Upper lobe of left lung (tissue), 6 donors: ENCODE results near the gene NCK2. TPM values are rescaled to one million over a fixed set of nuclear protein-coding genes. Genes with fewer than 3 reads are reported as not detected.
"Not testable (repeated sequence)": the region's sequence is repeated elsewhere in the genome, so short reads cannot be mapped to it uniquely, and the experiment has no call there.

Experiments
- ATAC-seq, 2 donors: fragments of 200-7000 bp; cut with Tn5 transposase; one replicate each; pipeline ENCODE4 v1.9.1; 2022; ENCODE audit warnings: mild to moderate bottlenecking in 2 of 2, moderate library complexity in 2 of 2; ENCODE audit not compliant: low FRiP score in 2 of 2
- DNase-seq, 2 donors: peaks; one replicate each; pipeline ENCODE4 v3.0.0-alpha.2; 2019 to 2020
- H3K27ac ChIP-seq, 4 donors: fragments of 200-600 bp; sonication (generic); one replicate each; pipeline ENCODE4 v1.5.1; 2016 to 2019
- H3K27me3 ChIP-seq, 4 donors: fragments of 200-600 bp; sonication (generic); one replicate each; pipeline ENCODE4 v1.5.1; 2017 to 2019
- H3K36me3 ChIP-seq, 4 donors: fragments of 200-600 bp; sonication (generic); one replicate each; pipeline ENCODE4 v1.5.1; 2016 to 2019
- H3K4me1 ChIP-seq, 4 donors: fragments of 200-600 bp; sonication (generic); one replicate each; pipeline ENCODE4 v1.5.1; 2018 to 2019
- H3K4me3 ChIP-seq, 4 donors: fragments of 200-600 bp; sonication (generic); one replicate each; pipeline ENCODE4 v1.5.1; 2017 to 2019; ENCODE audit warnings: mild to moderate bottlenecking in 2 of 4, moderate library complexity in 1 of 4
- H3K9me3 ChIP-seq, 4 donors: fragments of 200-600 bp; sonication (generic); one replicate each; pipeline ENCODE4 v1.5.1; 2018 to 2019
- CTCF ChIP-seq, 6 experiments: fragments of 450-650 bp in 4 of 6; fragments of 200-600 bp in 2 of 6; sonication (generic) in 2 of 6; IDR thresholded peaks; one replicate each; pipeline ENCODE4 v1.5.1; 2016 to 2019; ENCODE audit warnings: antibody characterized with exemption in 6 of 6
- EP300 ChIP-seq, 4 donors: sonication (generic); formaldehyde crosslinking; IDR thresholded peaks; one replicate each; pipeline ENCODE4 v1.5.1; 2017; ENCODE audit warnings: antibody characterized with exemption in 4 of 4, control low read depth in 2 of 4
- POLR2A ChIP-seq, 4 donors: fragments of 450-650 bp; IDR thresholded peaks; one replicate each; pipeline ENCODE4 v1.5.1; 2016 to 2017; ENCODE audit warnings: antibody characterized with exemption in 4 of 4, mild to moderate bottlenecking in 2 of 4
- POLR2AphosphoS5 ChIP-seq, 2 donors: sonication (generic); formaldehyde crosslinking; IDR thresholded peaks; one replicate each; pipeline ENCODE4 v1.5.1; 2017; ENCODE audit warnings: antibody characterized with exemption in 2 of 2
- WGBS, 2 donors: methylation state at CpG; one replicate each; pipeline ENCODE4 v1.1.5; 2017 to 2018; 5-methylcytosine and 5-hydroxymethylcytosine counted together
- total RNA-seq, 6 donors: library from RNA; depleted of rRNA in 4 of 6; stranded (reverse); fragments of >200 nt in 4 of 6; gene quantifications; one replicate each; pipeline versions ENCODE4 v1.1.0 to v1.2.1, GENCODE V29; 2016 to 2021
- donor health status: DM: no; HTN: no; CAD: no; lungs with moderate emphysema.
- donor health status: DM: no; HTN: yes; CAD: no; lungs with severe emphysema.

The NCK2 gene
- total RNA-seq, 6 donors from 2014 or later, result 29.3 to 48.6 (median 37.9) TPM

- DNase-seq (no peak), ATAC-seq (no peak)
- TF ChIP-seq POLR2AphosphoS5 (IDR thresholded peaks at IDR 0.05), result no peak
- TF ChIP-seq POLR2A (IDR thresholded peaks at IDR 0.05), result no peak
- no peak for TF ChIP-seq CTCF (IDR thresholded peaks at IDR 0.05)
- no peak for TF ChIP-seq EP300 (IDR thresholded peaks at IDR 0.05)
- WGBS, 2 donors, result 92 to 93% methylated on average over 7 of the region's 7 CpGs
- Histone ChIP-seq H3K27me3 (no peaks in the 10 kb centered on the region), H3K9me3 (no peaks in the 10 kb centered on the region), H3K4me1 (peaks cover 12 to 22% (median 15%) of the 10 kb centered on the region in 4 donors), H3K27ac (no peak overlapping the region), H3K36me3 (peaks cover 0 to 6% (median 0%) of the 10 kb centered on the region in 4 donors), H3K4me3 (no peak overlapping the region)
Measured at GRCh38 chr2:105766300-105766866, 21.7 kb downstream of the NCK2 start.

DNA sequence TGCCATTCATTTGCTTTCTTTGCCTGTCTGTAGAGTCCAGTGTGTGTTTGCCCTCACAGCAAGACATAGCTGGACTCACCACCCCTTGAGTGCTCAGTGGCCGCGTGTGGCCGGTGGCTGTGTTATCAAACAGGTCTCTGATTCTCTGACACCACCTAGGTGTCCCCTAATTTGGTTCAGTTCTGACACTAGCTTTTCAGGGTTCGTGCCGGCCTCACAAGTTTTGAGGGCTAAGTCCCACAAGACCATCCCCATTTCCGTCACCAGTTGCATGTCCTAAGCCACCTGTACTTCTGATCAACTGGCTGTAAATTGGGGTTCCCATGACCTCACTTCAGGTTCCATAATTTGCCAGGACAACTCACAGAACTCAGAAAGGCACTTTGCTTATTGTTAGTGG, 23.5 kb downstream of the NCK2 start:
- no peak overlapping the region for H3K4me3 ChIP-seq
- no peak for TF ChIP-seq EP300 (IDR thresholded peaks at IDR 0.05)
- TF ChIP-seq POLR2AphosphoS5 (IDR thresholded peaks at IDR 0.05), result no peak
- no peak for TF ChIP-seq CTCF (IDR thresholded peaks at IDR 0.05)
- TF ChIP-seq POLR2A (IDR thresholded peaks at IDR 0.05), result no peak
- 77 to 95% methylated on average over 6 of the region's 6 CpGs for WGBS, 2 donors
- DNase-seq (no peak), ATAC-seq (no peak)
- H3K27ac ChIP-seq, result no peak overlapping the region
- peaks cover 12 to 21% (median 13%) of the 10 kb centered on the region in 4 donors for H3K4me1 ChIP-seq
- H3K36me3 ChIP-seq, result peaks cover 0 to 6% (median 0%) of the 10 kb centered on the region in 4 donors
- no peaks in the 10 kb centered on the region for H3K9me3 ChIP-seq
- no peaks in the 10 kb centered on the region for H3K27me3 ChIP-seq

DNA sequence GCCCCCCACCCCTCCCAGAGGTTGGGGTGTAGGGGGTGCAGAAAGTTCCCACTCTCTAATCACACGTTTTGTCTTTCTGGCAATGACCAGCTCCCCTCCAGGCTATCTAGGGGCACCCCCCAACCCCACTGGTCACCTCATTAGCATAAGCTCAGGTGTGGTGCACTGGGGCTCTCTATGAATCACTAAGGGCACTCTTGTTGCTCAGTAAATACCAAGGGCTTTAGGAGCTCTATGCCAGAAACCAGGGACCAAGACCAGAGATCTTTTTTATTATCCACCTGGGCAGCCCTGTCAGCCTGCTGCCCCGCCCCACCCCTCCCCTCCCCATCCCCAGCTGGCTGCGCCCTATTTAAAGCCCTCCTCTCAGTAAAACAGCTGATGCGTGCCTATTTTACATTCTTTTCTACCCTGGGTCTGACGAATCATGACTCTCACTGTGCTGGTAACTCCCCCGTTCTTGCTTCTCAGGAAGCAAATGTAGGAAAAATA, 24.3 kb downstream of the NCK2 start:
- H3K36me3 ChIP-seq, result peaks cover 0 to 6% (median 0%) of the 10 kb centered on the region in 4 donors
- H3K27ac ChIP-seq, result no peak overlapping the region
- TF ChIP-seq POLR2A (IDR thresholded peaks at IDR 0.05) (no peak), POLR2AphosphoS5 (IDR thresholded peaks at IDR 0.05) (no peak), EP300 (IDR thresholded peaks at IDR 0.05) (no peak), CTCF (IDR thresholded peaks at IDR 0.05) (no peak)
- H3K4me3 ChIP-seq, result no peak overlapping the region
- 79 to 84% methylated on average over 6 of the region's 6 CpGs for WGBS, 2 donors
- H3K27me3 ChIP-seq, result no peaks in the 10 kb centered on the region
- DNase-seq (no peak), ATAC-seq (no peak)
- no peaks in the 10 kb centered on the region for H3K9me3 ChIP-seq
- peaks cover 7 to 19% (median 11%) of the 10 kb centered on the region in 4 donors for H3K4me1 ChIP-seq

GRCh38 chr2:105769504-105769903, 24.8 kb downstream of the NCK2 start:
- WGBS, 2 donors, result 86 to 95% methylated on average over 9 of the region's 9 CpGs
- H3K27ac ChIP-seq, result no peak overlapping the region
- H3K4me3 ChIP-seq, result no peak overlapping the region
- peaks cover 0 to 6% (median 0%) of the 10 kb centered on the region in 4 donors for H3K36me3 ChIP-seq
- no peaks in the 10 kb centered on the region for H3K27me3 ChIP-seq
- no peak for TF ChIP-seq POLR2AphosphoS5 (IDR thresholded peaks at IDR 0.05)
- TF ChIP-seq CTCF (IDR thresholded peaks at IDR 0.05), result no peak
- DNase-seq (no peak), ATAC-seq (no peak)
- H3K9me3 ChIP-seq, result no peaks in the 10 kb centered on the region
- H3K4me1 ChIP-seq, result peaks cover 6 to 20% (median 12%) of the 10 kb centered on the region in 4 donors

DNA sequence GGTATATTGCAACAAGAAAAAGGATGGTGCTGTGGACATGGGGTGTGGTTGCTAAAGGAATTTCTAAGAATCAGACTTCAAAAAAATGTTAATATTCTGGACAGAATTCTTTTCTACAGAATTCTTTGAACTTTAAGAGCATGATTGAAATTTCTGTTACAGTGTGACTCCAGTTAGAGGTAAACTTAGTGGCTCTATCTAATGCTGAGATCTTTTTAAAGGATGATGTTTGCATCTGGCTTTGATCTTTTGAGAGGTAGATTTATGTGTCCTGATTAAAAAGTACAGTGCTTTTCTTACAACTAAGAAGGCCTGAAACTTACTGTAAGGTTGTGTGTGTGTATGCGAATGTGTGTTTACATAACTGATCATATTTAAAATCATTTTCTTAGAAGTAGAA, 25.4 kb downstream of the NCK2 start:
- Histone ChIP-seq H3K36me3 (peaks cover 0 to 6% (median 0%) of the 10 kb centered on the region in 4 donors), H3K4me3 (no peak overlapping the region), H3K27ac (no peak overlapping the region), H3K27me3 (no peaks in the 10 kb centered on the region), H3K4me1 (peaks cover 6 to 25% (median 14%) of the 10 kb centered on the region in 4 donors), H3K9me3 (no peaks in the 10 kb centered on the region)
- DNase-seq (no peak), ATAC-seq (no peak)
- TF ChIP-seq CTCF (IDR thresholded peaks at IDR 0.05), result no peak
- no peak for TF ChIP-seq POLR2A (IDR thresholded peaks at IDR 0.05)
- no peak for TF ChIP-seq POLR2AphosphoS5 (IDR thresholded peaks at IDR 0.05)
- TF ChIP-seq EP300 (IDR thresholded peaks at IDR 0.05), result no peak
- WGBS, 2 donors, result 85 to 91% methylated on average over 1 of the region's 1 CpG

DNA sequence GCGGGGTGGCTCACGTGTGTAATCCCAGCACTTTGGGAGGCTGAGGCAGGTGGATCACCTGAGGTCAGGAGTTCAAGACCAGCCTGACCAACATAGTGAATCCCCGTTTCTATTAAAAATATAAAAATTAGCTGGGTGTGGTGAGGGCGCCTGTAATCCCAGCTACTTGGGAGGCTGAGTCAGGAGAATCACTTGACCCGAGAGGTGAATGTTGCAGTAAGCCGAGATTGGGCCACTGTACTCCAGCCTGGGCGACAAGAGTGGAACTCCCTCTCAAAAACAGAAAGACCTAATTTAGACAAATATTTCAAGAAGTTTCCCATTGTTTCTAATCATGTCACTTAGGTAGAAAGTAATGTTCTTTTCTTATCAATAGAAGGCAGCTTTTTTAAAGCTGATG, 26.6 kb downstream of the NCK2 start:
- H3K27me3 ChIP-seq, DNase-seq, H3K4me3 ChIP-seq, ATAC-seq, H3K9me3 ChIP-seq, H3K36me3 ChIP-seq: not testable (repeated sequence)
- peaks cover 14 to 36% (median 21%) of the 10 kb centered on the region in 4 donors for H3K4me1 ChIP-seq
- peak overlapping the region in 2 of 4 donors; percentile 19 for H3K27ac ChIP-seq
- whole genome bisulfite sequencing, 2 donors, result 81 to 86% methylated on average over 7 of the region's 7 CpGs
